IgD-negative memory B cell (primary cell): ENCODE measurements around the gene KCNJ10. TPM values are rescaled to one million over a fixed set of nuclear protein-coding genes. Genes with fewer than 3 reads are reported as not detected.
A peak's percentile ranks its signal among the peaks of the same experiment; 100 is the strongest.

Experiments
- H3K27ac Mint-ChIP-seq, 3 donors: one replicate each; pipeline ENCODE4 v1.8.0; 2020 to 2022; ENCODE audit warnings: mild to moderate bottlenecking in 3 of 3, mixed read lengths in 3 of 3, moderate library complexity in 1 of 3
- H3K27me3 Mint-ChIP-seq: one replicate; pipeline ENCODE4 v1.8.0; 2021; ENCODE audit warnings: mixed read lengths
- H3K36me3 Mint-ChIP-seq: one replicate; pipeline ENCODE4 v1.8.0; 2020; ENCODE audit warnings: mild to moderate bottlenecking, mixed read lengths
- H3K4me1 Mint-ChIP-seq, 3 donors: one replicate each; pipeline ENCODE4 v1.8.0; 2020 to 2022; ENCODE audit warnings: mixed read lengths in 3 of 3, mild to moderate bottlenecking in 1 of 3
- H3K4me3 Mint-ChIP-seq, 4 donors: one replicate each; pipeline ENCODE4 v1.8.0; 2020 to 2022; ENCODE audit warnings: mild to moderate bottlenecking in 4 of 4, mixed read lengths in 4 of 4, moderate library complexity in 3 of 4
- H3K9me3 Mint-ChIP-seq, 3 donors: one replicate each; pipeline ENCODE4 v1.8.0; 2020 to 2021; ENCODE audit warnings: mixed read lengths in 3 of 3, mild to moderate bottlenecking in 1 of 3
- polyA plus RNA-seq: library from polyadenylated mRNA; unstranded; fragments of 300-500 nt; fragmentation: Illumina TruSeq; gene quantifications from one replicate; pipeline ENCODE4 v1.2.3, GENCODE V29; 2021

KCNJ10 gene
- polyA plus RNA-seq, 1 donor from 2014 or later: not detected

DNA sequence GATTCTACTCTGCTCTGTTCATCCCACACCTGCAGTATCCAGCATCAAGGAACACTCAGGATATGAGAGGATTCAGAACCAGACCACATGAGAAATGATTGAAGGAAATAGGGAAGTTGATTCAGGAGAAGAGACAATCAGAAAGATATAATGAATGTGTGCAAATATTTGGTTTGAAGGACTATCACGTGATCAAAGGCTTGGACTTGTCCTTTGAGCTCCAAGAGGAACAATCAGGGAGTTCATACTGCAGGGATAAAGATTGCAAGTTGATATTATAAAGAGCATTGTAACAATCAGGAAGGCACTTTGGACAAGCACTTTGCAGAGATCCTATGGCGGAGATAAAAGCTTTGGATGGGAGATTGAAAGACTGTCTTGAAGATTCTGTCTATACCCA is 24.3 kb downstream of the KCNJ10 start:
- H3K27me3 Mint-ChIP-seq: peaks cover 7% of the 10 kb centered on the region
- H3K4me3 Mint-ChIP-seq: no peak overlapping the region
- no peaks in the 10 kb centered on the region for H3K9me3 Mint-ChIP-seq
- peaks cover 8 to 10% (median 10%) of the 10 kb centered on the region in 3 donors for H3K4me1 Mint-ChIP-seq
- peaks cover 2% of the 10 kb centered on the region for H3K36me3 Mint-ChIP-seq
- no peak overlapping the region for H3K27ac Mint-ChIP-seq

DNA sequence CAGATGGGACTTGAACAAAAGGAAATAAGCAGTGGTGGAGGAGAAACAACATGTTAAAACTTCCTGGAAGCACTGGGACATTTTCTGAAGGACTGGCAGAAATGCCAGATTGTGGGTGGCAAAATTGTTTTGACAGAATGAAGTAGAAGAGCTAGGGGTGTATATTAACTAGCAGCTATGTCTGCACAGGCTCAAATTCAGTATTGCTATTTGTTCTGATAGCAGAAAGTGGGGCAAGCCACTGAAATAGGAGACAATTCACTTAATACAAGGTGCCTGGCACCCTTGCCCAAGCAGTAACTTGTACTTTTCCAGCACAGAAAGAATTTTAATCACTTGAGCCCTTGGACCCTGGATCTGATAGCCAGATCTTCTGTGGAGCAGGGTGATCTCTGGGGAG is 26.4 kb downstream of the KCNJ10 start:
- Mint-ChIP-seq H3K27me3 (peaks cover 7% of the 10 kb centered on the region), H3K4me3 (no peak overlapping the region), H3K4me1 (peaks cover 8 to 10% (median 10%) of the 10 kb centered on the region in 3 donors), H3K36me3 (peaks cover 2% of the 10 kb centered on the region), H3K27ac (peak overlapping the region in 1 of 3 donors; percentile 1), H3K9me3 (no peaks in the 10 kb centered on the region)

DNA sequence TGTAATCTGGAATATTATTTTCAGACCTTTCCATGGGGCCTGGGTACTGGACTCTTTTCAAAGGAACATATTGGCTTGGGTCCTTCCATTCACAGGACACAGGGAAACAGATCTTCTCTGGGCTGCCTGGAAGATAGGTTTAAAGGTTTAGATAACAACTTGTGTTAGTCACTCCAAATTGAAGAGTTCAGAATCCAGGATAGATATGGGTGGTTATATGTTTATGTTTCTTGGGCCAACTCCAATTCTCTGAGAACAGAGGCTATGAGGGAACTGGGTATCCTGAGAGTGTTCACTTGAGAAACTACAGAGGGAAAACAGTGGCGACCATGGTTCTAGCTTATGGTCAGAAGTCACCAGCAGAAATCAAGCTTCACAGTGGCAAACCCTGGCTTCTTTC is 29.5 kb downstream of the KCNJ10 start:
- H3K4me1 Mint-ChIP-seq: no peaks in the 10 kb centered on the region
- peaks cover 2% of the 10 kb centered on the region for H3K27me3 Mint-ChIP-seq
- H3K36me3 Mint-ChIP-seq: peaks cover 2% of the 10 kb centered on the region
- H3K9me3 Mint-ChIP-seq: no peaks in the 10 kb centered on the region
- no peak overlapping the region for H3K4me3 Mint-ChIP-seq
- H3K27ac Mint-ChIP-seq: no peak overlapping the region

DNA sequence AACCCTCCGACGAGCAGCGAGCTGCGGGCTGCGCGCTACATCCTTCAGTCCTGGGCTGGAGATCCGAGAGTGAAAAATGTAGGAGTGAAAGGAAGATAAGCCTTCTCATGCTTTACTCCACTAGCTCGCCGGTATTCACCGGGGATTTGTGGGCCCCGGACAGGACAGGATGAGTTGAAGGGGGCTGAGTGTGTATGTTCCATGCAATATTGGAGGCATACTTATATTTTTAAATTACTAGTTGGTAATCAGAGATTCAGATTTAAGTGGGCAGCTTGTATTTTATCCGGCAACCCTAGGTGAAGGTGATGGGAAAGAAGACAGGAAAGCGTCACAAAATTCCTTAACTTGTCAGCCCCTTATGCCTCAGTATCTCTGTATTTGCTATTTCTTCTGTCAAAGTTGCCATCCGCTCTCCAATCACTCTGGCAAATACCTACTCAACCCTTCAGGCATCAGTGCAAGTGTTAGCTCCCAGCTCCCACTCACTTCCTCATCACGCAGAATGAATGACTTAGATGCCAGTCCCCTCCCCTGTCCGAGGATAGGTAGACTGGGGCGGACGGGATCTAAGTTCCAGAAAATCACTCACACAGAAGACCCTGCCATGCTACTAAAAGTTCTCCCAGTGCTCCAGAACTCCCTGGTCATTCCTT is 37.7 kb downstream of the KCNJ10 start:
- Mint-ChIP-seq H3K4me1 (peaks cover 18 to 24% (median 21%) of the 10 kb centered on the region in 3 donors), H3K27ac (peak overlapping the region; percentile 63 to 88 (median 72)), H3K4me3 (peak overlapping the region; percentile 98 to 99 (median 98)), H3K9me3 (no peaks in the 10 kb centered on the region), H3K36me3 (peaks cover under 1% of the 10 kb centered on the region), H3K27me3 (peaks cover 1% of the 10 kb centered on the region)

DNA sequence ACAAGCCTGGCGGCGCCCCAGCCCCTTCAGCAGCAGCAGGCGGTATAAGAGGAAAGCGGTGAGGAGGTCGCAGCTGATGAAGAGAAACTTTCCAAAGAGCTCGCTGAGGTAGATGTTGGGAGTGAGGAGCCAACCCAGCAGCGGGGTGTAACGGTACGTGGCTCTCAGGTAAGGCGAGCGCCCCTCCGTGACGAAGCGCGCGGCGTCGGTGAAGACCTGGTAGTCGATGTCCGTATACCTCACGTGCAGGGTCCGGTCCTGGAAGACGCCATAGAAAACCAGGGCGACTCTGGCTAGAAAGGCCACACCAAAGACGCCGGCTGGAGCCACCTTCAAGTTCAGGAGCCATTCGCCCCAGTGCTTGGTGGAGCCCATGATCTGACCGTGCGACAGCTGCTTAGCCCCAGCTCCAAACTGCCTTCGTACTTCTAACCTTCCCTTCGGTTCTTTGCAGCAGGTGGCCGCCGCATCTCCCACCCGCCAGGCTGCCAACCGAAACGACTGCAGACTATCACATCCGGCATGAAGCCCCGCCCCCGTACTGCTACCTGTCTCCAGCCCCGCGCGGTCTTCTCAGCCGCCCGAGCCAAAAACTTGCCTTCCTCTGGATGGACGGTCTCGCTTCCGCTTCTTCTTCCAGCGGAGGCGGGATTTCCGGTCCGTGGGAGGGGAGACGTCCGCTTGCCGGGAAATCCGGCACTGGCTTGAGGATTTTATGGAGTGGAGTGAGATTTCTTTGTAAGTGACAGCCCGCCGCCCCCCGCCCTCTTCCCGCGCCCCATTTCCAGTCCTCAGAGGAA is 38.4 kb downstream of the KCNJ10 start, which contains the start of gene PIGM:
PIGM (minus strand) TSS at position 626 of the 800 bp plus-strand sequence; CDS start at position 375, 251 bp downstream.
- H3K9me3 Mint-ChIP-seq: no peaks in the 10 kb centered on the region
- H3K36me3 Mint-ChIP-seq: peaks cover 4% of the 10 kb centered on the region
- H3K27ac Mint-ChIP-seq: peak within 1 kb of the TSS; percentile 63 to 88 (median 72)
- peak within 1 kb of the TSS; percentile 98 to 99 (median 98) for H3K4me3 Mint-ChIP-seq
- H3K27me3 Mint-ChIP-seq: peaks cover 1% of the 10 kb centered on the region
- H3K4me1 Mint-ChIP-seq: peaks cover 18 to 24% (median 21%) of the 10 kb centered on the region in 3 donors

DNA sequence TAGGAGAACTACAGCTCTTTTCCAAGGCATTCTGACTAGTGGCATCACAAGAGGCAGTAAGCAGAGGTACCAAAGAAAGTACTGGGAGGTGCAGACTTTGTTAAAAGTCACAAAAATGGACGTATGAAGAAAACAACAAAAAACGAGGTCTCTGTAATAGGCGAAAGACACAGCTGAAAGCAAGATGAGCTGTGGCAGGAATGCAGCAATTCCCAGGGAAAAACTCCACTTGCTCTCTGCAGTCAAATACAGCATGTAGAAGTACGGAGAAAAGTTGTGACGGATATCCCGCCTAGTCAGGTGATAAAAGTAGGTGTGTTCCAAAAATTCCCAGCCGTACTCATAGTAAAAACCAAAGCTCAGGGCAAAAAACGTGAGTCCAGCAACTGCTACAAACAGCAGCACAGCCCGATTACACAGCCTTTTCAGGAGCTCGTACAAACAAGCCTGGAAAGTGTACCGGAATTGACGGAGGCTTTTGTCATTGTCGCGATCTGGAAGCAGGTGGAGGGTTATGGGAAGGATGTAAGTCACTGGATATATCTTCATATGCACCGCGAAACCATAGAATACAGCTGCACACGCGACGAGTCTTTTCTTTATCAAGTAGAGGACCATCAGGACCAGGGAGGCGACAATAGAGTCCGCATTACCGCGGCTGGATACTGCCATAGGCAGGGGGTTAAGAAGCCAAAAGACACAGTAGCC is 39.1 kb downstream of the KCNJ10 start:
- peaks cover 4% of the 10 kb centered on the region for H3K36me3 Mint-ChIP-seq
- H3K27me3 Mint-ChIP-seq: peaks cover 1% of the 10 kb centered on the region
- peak overlapping the region; percentile 21 to 72 (median 24) for H3K27ac Mint-ChIP-seq
- peak overlapping the region; percentile 98 to 99 (median 98) for H3K4me3 Mint-ChIP-seq
- no peaks in the 10 kb centered on the region for H3K9me3 Mint-ChIP-seq
- H3K4me1 Mint-ChIP-seq: peaks cover 18 to 24% (median 21%) of the 10 kb centered on the region in 3 donors

DNA sequence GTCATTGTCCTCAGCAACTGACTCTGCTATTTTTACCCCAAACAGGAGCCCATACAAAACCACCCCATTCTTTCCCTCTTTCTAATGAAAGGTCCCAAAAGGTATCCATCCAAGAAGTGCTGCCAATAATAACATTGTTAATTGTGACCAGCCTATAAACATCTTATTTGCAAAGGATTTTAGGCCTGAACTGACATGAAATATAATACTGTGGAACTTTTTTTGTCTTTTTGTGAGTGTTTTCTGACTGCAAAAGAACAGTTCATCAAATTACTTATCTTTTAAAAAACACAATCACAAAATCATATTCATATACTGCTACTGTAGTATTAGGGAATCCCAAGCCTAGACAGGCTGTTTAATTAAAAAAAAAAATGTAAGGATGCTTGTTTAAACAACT is 41.5 kb downstream of the KCNJ10 start:
- Mint-ChIP-seq H3K4me3 (no peak overlapping the region), H3K4me1 (peaks cover 18 to 27% (median 21%) of the 10 kb centered on the region in 3 donors), H3K9me3 (no peaks in the 10 kb centered on the region), H3K27ac (no peak overlapping the region), H3K36me3 (peaks cover 6% of the 10 kb centered on the region), H3K27me3 (peaks cover 1% of the 10 kb centered on the region)

DNA sequence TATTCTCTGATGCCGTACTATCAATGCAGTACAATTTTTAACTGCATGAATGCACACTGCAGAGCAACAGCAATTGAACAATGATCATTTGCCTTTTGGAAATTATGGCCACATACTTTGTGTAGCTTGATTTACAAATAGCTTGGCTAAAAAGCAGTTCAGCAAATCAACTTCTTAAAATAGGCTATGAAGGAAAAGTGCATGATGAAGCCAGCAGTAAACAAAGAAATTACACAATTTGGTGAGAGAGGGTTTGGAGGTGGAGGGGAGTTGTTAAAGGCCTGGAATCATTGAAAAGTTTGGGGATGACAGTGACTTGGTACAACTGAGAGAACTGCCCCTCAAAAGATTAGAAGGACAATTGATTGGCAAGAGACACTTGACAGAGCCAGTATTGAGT is 44.6 kb downstream of the KCNJ10 start:
- H3K9me3 Mint-ChIP-seq: no peaks in the 10 kb centered on the region
- peaks cover 6% of the 10 kb centered on the region for H3K27me3 Mint-ChIP-seq
- no peak overlapping the region for H3K4me3 Mint-ChIP-seq
- no peak overlapping the region for H3K27ac Mint-ChIP-seq
- H3K4me1 Mint-ChIP-seq: peaks cover 0 to 9% (median 1%) of the 10 kb centered on the region in 3 donors
- H3K36me3 Mint-ChIP-seq: peaks cover 6% of the 10 kb centered on the region

DNA sequence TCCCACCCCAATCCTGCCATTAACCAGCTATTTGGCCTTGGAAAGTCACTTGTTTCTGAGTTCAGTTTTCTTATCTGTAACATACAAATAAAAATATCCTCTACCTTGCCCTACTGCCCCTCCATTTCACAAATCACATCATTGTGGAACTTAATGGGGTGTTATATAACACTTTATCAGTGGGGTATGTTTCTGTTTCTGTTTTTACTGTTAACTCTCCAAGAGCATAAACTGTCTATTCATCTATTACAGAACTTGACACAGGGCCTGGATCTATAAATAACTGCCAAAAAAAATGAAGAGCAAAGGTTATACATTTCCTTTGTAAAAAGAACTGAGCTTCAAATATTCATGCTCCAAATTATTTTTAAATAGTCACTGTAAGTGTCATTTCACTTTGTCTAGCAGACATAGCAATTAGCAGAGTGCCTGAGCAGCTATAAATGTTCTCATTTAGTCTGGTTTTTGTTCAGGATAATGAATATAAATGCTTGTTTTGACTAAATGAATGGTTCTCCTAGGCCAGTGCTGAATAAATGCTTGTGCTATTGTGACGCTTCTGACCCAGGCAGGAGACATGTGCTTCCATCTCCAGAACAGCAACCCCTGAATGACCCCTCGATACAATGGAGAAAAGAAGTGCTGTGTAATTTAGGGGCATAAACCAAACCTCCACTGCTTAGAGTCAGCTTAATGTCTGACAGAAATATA is 45.6 kb downstream of the KCNJ10 start:
- H3K9me3 Mint-ChIP-seq: no peaks in the 10 kb centered on the region
- H3K4me3 Mint-ChIP-seq: no peak overlapping the region
- H3K36me3 Mint-ChIP-seq: peaks cover 6% of the 10 kb centered on the region
- peaks cover 6% of the 10 kb centered on the region for H3K27me3 Mint-ChIP-seq
- peaks cover 0 to 7% (median 0%) of the 10 kb centered on the region in 3 donors for H3K4me1 Mint-ChIP-seq
- H3K27ac Mint-ChIP-seq: no peak overlapping the region

DNA sequence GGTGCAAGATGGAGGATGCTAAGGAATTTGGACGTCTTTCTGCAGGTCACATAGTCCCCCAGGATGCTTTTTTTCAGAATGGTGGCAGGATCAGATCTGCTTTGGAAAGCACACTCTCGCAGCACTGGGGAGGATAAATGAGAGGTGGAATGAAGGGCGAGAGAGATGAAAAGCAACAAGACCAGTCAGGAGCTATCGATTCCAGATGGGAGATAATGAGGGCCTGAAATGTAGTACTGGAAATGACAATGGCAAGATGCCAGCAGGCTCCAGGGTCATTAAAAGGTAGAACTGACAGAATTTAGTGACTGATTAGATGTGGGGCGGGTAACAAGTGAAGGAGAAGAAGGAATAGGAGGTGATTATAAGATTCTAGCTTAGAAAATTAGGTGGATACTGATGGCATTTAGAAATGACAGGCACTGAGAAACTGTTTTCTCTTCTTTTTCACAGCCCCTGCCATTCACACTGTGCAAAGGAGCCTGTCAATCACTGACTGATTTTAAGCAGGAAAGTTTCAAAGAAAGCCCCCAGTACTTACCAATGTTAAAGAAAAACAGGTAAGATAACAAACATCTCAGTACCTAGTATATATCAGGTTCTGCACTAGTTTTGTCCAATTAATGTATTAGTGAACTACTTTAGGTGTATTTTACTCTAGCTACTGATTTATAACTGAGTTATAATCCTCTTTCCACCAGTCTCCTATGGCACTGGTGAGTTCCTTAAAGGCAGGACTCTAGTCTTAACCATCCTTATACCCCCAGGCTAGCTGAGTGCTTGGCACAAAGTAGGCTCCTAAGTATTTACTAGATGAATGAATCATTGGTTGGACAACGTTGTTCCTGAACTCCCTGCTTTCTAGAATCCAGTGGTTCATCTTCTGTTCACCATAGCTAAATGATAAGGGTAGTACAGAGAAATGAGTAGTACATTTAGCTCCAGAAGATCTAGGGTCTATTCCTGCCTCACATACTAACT is 47.3 kb downstream of the KCNJ10 start:
- Mint-ChIP-seq H3K27me3 (peaks cover 10% of the 10 kb centered on the region), H3K4me3 (peak overlapping the region in 1 of 4 donors; percentile 20), H3K36me3 (peaks cover 6% of the 10 kb centered on the region), H3K4me1 (peaks cover 0 to 3% (median 0%) of the 10 kb centered on the region in 3 donors), H3K9me3 (no peaks in the 10 kb centered on the region), H3K27ac (no peak overlapping the region)

DNA sequence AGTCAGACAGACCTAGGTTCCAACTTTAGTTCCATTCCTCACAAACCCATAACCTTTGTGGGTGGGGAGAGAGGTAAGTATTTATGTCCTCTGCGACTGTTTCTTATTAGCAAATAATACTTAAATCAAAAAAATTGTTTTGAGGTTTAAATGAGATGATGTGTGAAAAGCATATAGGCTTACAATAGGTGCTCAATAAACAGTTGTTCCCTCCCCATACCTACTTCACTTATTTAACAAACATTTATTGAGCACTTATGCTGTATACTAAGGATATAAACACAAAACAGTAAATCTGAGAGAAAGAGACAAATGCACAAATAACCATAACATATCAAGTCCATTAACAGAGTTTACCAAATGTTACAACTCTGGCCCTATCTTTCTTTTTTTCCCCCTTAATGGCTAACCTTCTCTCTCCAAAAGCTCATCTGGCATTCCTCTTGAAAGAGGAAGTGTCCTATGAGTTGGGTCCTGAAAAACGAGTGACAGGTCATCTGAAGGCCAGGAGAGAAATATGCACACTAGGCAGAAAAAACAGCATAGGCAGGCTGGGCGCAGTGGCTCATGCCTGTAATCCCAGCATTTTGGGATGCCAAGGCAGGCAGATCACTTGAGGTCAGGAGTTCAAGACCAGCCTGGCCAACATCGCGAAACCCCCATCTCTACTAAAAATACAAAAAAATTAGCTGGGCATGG is 48.4 kb downstream of the KCNJ10 start:
- peaks cover 10% of the 10 kb centered on the region for H3K27me3 Mint-ChIP-seq
- no peak overlapping the region for H3K4me3 Mint-ChIP-seq
- H3K9me3 Mint-ChIP-seq: no peaks in the 10 kb centered on the region
- peaks cover 0 to 3% (median 0%) of the 10 kb centered on the region in 3 donors for H3K4me1 Mint-ChIP-seq
- no peak overlapping the region for H3K27ac Mint-ChIP-seq
- peaks cover 4% of the 10 kb centered on the region for H3K36me3 Mint-ChIP-seq

DNA sequence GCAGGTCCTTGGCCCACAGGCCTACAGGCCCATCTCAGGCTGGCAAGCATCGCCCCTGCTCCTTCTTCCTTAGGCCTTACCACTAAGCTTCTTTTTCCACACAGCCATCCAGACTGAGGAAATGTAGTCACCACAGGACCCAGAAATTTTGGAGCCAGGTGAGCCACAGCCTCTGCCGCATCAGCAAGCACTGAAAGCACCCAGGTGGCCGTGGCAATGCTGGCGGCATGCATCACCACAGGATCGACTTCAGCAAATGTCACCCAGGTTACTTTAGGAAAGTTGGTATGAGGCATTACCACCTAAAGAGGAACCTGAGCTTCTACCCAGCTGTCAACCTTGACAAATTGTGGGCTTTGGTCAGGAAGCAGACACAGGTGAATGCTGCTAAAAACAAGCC is 49.8 kb downstream of the KCNJ10 start:
- H3K4me1 Mint-ChIP-seq: peaks cover 0 to 2% (median 0%) of the 10 kb centered on the region in 3 donors
- peaks cover 3% of the 10 kb centered on the region for H3K36me3 Mint-ChIP-seq
- peaks cover 10% of the 10 kb centered on the region for H3K27me3 Mint-ChIP-seq
- no peak overlapping the region for H3K27ac Mint-ChIP-seq
- no peaks in the 10 kb centered on the region for H3K9me3 Mint-ChIP-seq
- no peak overlapping the region for H3K4me3 Mint-ChIP-seq

DNA sequence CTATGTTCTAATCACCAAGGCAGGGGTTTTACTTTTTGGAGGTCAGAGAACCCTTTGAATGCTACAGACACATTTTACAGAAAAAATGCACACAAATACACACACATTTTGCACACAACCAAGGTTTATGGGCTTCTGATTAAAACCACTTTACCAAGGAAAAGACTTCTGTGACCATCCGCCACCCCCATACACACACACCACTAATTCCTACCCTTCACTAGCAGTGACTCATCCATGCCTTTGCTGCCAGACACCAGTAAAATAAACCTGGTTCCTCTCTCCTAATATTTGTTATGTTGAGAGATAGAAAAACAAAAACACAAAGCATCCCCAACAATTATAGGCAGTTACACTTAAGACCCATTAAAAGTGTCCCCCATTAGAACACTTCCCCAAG is 51.1 kb downstream of the KCNJ10 start:
- Mint-ChIP-seq H3K27ac (no peak overlapping the region), H3K36me3 (peaks cover 3% of the 10 kb centered on the region), H3K4me1 (no peaks in the 10 kb centered on the region), H3K27me3 (peaks cover 10% of the 10 kb centered on the region), H3K9me3 (no peaks in the 10 kb centered on the region), H3K4me3 (no peak overlapping the region)
